ENCODE data around the gene VAMP5.

VAMP5 gene

GRCh38 chr2:85560812-85561279, 23.4 kb upstream of the VAMP5 start:
- no peak for TF ChIP-seq CTCF (IDR thresholded peaks at IDR 0.05; ENCODE audit: extremely low read depth, insufficient read depth, missing control alignments)
- in situ Hi-C loops (cut with MboI; ENCODE audit: low pct_unique_long_range_greater_than_20kb, low sequenced_read_pairs, unreplicated experiment): no loop called here
- DNase-seq (ENCODE audit: low spot score): no peak

DNA sequence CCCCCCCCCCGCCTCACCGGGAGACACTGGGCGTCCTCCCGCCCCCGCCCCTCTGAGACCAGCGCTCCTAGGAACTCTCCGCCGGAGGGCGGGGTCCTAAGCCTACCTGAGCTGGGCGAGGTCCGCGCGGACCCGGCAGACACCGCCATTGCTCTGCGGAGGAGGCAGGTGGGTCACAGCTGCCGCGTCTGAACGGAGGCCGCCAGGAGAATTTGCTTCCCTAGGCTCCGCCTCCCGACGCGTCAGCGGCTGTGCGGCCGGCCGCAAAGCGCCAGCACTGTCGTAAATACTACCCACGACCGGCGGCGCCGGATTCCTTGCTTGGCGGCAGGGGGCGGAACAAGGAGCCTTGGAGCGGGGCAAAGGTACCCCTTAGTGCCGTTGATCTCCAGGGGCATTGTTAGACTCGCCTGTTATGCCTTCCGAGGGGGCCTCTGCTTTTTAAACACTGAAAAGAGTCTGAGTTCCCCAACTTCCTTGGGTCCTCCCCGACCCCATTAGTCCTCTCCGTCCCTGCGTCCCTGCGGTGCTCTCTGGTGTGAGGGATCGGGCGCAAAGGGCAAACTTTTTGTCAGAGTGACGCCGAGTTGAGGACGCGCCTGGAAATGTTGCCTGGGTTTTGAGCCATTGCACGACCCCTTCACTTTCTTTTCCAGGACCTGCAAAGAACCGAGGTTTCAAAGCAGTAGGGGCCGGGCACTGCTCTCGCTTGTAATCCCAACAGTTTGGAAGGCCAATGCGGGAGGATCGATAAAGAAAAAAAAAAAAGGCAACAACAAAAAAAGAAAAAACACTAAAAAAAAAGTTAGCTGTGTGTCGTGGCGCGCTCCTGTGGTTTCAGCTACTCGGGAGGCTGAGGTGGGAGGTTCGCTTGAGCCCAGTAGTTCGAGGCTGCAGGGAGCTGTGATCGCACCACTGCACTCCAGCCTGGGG, 22.7 kb upstream of the VAMP5 start, which contains the start of gene GGCX:
Gene GGCX (minus strand): TSS at position 214 of the 933 bp plus-strand sequence. CDS start 65 bp downstream, at position 149.
- no peak for TF ChIP-seq CTCF (IDR thresholded peaks at IDR 0.05; ENCODE audit: extremely low read depth, insufficient read depth, missing control alignments)
- in situ Hi-C loops (cut with MboI; ENCODE audit: low pct_unique_long_range_greater_than_20kb, low sequenced_read_pairs, unreplicated experiment): no loop called here
- DNase-seq (ENCODE audit: low spot score): peak; percentile 91

GRCh38 chr2:85564144-85564563, 20.1 kb upstream of the VAMP5 start:
- DNase-seq (ENCODE audit: low spot score): no peak
- no peak for TF ChIP-seq CTCF (IDR thresholded peaks at IDR 0.05; ENCODE audit: extremely low read depth, insufficient read depth, missing control alignments)
- in situ Hi-C loops (cut with MboI; ENCODE audit: low pct_unique_long_range_greater_than_20kb, low sequenced_read_pairs, unreplicated experiment): no loop called here

GRCh38 chr2:85566265-85566664, 18.0 kb upstream of the VAMP5 start:
- in situ Hi-C loops (cut with MboI; ENCODE audit: low pct_unique_long_range_greater_than_20kb, low sequenced_read_pairs, unreplicated experiment): no loop called here
- DNase-seq (ENCODE audit: low spot score): no peak
- no peak for TF ChIP-seq CTCF (IDR thresholded peaks at IDR 0.05; ENCODE audit: extremely low read depth, insufficient read depth, missing control alignments)

DNA sequence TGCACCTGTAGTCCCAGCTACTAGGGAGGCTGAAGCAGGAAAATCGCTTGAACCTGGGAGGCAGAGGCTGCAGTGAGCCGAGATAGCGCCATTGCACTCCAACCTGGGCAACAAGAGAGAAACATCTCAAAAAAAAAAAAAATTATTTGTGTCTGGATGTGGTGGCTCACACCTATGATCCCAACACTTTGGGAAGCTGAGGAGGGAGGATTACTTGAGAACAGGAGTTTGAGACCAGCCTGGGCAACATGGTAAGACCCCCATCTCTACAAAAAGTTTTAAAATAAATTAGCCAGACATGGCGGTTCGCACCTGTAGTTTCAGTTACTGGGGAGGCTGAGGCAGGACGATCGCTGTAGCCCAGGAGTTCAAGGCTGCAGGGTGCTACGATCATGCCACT, 8.5 kb upstream of the VAMP5 start:
- no peak for TF ChIP-seq CTCF (IDR thresholded peaks at IDR 0.05; ENCODE audit: extremely low read depth, insufficient read depth, missing control alignments)
- in situ Hi-C loops (cut with MboI; ENCODE audit: low pct_unique_long_range_greater_than_20kb, low sequenced_read_pairs, unreplicated experiment): no loop called here

DNA sequence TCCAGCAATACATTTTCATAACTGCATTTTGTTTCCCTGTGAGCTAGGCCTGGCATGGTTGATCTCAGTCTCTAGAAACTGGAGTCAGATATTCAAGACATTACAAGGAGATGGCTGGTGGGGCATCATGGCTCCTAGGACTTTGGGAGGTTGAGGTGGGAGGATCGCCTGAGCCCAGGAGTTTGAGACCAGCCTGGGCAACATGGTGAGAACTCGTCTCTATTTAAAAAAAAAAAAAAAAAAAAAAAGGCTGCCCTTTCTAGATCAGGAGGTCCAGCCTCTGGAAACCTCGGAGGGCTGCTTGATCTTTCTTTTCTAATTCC, 7.2 kb upstream of the VAMP5 start:
- in situ Hi-C loops (cut with MboI; ENCODE audit: low pct_unique_long_range_greater_than_20kb, low sequenced_read_pairs, unreplicated experiment): no loop called here
- no peak for TF ChIP-seq CTCF (IDR thresholded peaks at IDR 0.05; ENCODE audit: extremely low read depth, insufficient read depth, missing control alignments)

More for the DNA sequence above, 8.5 kb upstream of the VAMP5 start:
- no peak for DNase-seq (ENCODE audit: low spot score)

More for the DNA sequence above, 7.2 kb upstream of the VAMP5 start:
- DNase-seq (ENCODE audit: low spot score): no peak
